HG03460 (cell line): ENCODE results near the gene GALNT18.

Experiments
- ATAC-seq: cut with Tn5 transposase; IDR thresholded peaks from one replicate; pipeline ENCODE4 v1.9.1; 2021; ENCODE audit not compliant: unreplicated experiment

Gene GALNT18

GRCh38 chr11:11624926-11625325, 3.1 kb upstream of the GALNT18 start:
- no peak for ATAC-seq

- ATAC-seq: no peak
Measured at GRCh38 chr11:11624204-11624603, 2.4 kb upstream of the GALNT18 start.

- no peak for ATAC-seq
Measured at GRCh38 chr11:11622772-11623171, 967 bp upstream of the GALNT18 start.

GRCh38 chr11:11622340-11622706, 518 bp upstream of the GALNT18 start:
- no peak for ATAC-seq

GRCh38 chr11:11620921-11621572, 758 bp downstream of the GALNT18 start:
- ATAC-seq: peak; percentile 23

- no peak for ATAC-seq
Measured at GRCh38 chr11:11620173-11620920, 1.5 kb downstream of the GALNT18 start.

GRCh38 chr11:11618973-11619435, 2.8 kb downstream of the GALNT18 start:
- ATAC-seq: no peak

- no peak for ATAC-seq
Measured at GRCh38 chr11:11615086-11615485, 6.7 kb downstream of the GALNT18 start.

- no peak for ATAC-seq
Measured at GRCh38 chr11:11612439-11612838, 9.4 kb downstream of the GALNT18 start.

GRCh38 chr11:11611381-11611780, 10.4 kb downstream of the GALNT18 start:
- ATAC-seq: no peak

GRCh38 chr11:11608783-11609232, 13.0 kb downstream of the GALNT18 start:
- no peak for ATAC-seq

GRCh38 chr11:11607772-11608171, 14.0 kb downstream of the GALNT18 start:
- no peak for ATAC-seq

- no peak for ATAC-seq
Measured at GRCh38 chr11:11605821-11606450, 15.9 kb downstream of the GALNT18 start.

GRCh38 chr11:11605181-11605580, 16.6 kb downstream of the GALNT18 start:
- ATAC-seq: no peak

- no peak for ATAC-seq
Measured at GRCh38 chr11:11604370-11604990, 17.3 kb downstream of the GALNT18 start.

- ATAC-seq: no peak
Measured at GRCh38 chr11:11602011-11602410, 19.8 kb downstream of the GALNT18 start.

GRCh38 chr11:11600288-11600687, 21.5 kb downstream of the GALNT18 start:
- no peak for ATAC-seq

GRCh38 chr11:11598243-11598642, 23.6 kb downstream of the GALNT18 start:
- ATAC-seq: no peak

- ATAC-seq: no peak
Measured at GRCh38 chr11:11594162-11594561, 27.6 kb downstream of the GALNT18 start.

GRCh38 chr11:11592146-11592684, 29.6 kb downstream of the GALNT18 start:
- ATAC-seq: no peak

GRCh38 chr11:11589437-11589836, 32.4 kb downstream of the GALNT18 start:
- no peak for ATAC-seq
